ENCODE measurements around the gene CRTAC1. TPM values are rescaled to one million over a fixed set of nuclear protein-coding genes. Genes with fewer than 3 reads are reported as not detected.

Gene CRTAC1
- total and polyA plus RNA-seq, 9 of the 15 experiments (the other 6 are each of a cell fraction or from before 2014, with no cell fraction given): not detected

DNA sequence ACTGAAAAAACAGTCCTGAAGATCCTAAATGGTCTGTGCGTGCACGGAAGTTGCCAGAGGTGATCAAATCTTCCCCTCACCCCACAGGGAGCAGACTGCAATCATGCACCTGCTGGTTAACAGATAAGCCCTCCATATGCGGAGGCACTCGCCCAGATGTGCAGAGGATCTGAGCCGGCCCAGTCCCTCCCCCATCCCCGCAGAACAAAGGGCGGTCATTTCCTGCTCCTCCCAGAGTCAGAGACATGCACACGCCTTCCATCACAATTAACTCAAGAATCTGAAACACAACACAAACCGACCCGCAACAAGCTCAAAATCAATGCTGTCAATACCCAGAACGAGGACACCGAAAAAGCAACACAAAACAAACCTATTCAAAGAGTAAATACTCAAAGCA is 24.2 kb downstream of the CRTAC1 start (continued):
- TF ChIP-seq ZNF707 (CRISPR knock-in tag; conservative IDR thresholded peaks at IDR 0.05): no peak
- TF ChIP-seq BRCA1 (IDR thresholded peaks at IDR 0.05): no peak
- TF ChIP-seq BRCA1 (CRISPR knock-in tag; IDR thresholded peaks at IDR 0.05): no peak
- TF ChIP-seq GTF2E2 (tag; IDR thresholded peaks at IDR 0.05): no peak
- TF ChIP-seq BRD9 (IDR thresholded peaks at IDR 0.05; ENCODE audit: low read depth, partially characterized antibody): no peak
- TF ChIP-seq RHOXF2B (CRISPR knock-in tag; conservative IDR thresholded peaks at IDR 0.05): no peak
- no peak for TF ChIP-seq ZNF24 (IDR thresholded peaks at IDR 0.05)
- TF ChIP-seq, protein P1, sequence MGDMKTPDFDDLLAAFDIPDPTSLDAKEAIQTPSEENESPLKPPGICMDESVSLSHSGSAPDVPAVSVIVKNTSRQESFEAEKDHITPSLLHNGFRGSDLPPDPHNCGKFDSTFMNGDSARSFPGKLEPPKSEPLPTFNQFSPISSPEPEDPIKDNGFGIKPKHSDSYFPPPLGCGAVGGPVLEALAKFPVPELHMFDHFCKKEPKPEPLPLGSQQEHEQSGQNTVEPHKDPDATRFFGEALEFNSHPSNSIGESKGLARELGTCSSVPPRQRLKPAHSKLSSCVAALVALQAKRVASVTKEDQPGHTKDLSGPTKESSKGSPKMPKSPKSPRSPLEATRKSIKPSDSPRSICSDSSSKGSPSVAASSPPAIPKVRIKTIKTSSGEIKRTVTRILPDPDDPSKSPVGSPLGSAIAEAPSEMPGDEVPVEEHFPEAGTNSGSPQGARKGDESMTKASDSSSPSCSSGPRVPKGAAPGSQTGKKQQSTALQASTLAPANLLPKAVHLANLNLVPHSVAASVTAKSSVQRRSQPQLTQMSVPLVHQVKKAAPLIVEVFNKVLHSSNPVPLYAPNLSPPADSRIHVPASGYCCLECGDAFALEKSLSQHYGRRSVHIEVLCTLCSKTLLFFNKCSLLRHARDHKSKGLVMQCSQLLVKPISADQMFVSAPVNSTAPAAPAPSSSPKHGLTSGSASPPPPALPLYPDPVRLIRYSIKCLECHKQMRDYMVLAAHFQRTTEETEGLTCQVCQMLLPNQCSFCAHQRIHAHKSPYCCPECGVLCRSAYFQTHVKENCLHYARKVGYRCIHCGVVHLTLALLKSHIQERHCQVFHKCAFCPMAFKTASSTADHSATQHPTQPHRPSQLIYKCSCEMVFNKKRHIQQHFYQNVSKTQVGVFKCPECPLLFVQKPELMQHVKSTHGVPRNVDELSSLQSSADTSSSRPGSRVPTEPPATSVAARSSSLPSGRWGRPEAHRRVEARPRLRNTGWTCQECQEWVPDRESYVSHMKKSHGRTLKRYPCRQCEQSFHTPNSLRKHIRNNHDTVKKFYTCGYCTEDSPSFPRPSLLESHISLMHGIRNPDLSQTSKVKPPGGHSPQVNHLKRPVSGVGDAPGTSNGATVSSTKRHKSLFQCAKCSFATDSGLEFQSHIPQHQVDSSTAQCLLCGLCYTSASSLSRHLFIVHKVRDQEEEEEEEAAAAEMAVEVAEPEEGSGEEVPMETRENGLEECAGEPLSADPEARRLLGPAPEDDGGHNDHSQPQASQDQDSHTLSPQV (IDR thresholded peaks at IDR 0.05): no peak
- TF ChIP-seq, protein P2, sequence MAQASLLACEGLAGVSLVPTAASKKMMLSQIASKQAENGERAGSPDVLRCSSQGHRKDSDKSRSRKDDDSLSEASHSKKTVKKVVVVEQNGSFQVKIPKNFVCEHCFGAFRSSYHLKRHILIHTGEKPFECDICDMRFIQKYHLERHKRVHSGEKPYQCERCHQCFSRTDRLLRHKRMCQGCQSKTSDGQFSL (CRISPR knock-in tag; IDR thresholded peaks at IDR 0.05): no peak
- TF ChIP-seq, protein P2 (tag; IDR thresholded peaks at IDR 0.05): no peak
- TF ChIP-seq, protein P3, sequence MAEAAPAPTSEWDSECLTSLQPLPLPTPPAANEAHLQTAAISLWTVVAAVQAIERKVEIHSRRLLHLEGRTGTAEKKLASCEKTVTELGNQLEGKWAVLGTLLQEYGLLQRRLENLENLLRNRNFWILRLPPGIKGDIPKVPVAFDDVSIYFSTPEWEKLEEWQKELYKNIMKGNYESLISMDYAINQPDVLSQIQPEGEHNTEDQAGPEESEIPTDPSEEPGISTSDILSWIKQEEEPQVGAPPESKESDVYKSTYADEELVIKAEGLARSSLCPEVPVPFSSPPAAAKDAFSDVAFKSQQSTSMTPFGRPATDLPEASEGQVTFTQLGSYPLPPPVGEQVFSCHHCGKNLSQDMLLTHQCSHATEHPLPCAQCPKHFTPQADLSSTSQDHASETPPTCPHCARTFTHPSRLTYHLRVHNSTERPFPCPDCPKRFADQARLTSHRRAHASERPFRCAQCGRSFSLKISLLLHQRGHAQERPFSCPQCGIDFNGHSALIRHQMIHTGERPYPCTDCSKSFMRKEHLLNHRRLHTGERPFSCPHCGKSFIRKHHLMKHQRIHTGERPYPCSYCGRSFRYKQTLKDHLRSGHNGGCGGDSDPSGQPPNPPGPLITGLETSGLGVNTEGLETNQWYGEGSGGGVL (CRISPR knock-in tag; IDR thresholded peaks at IDR 0.05): no peak
- TF ChIP-seq ELF1 (tag; IDR thresholded peaks at IDR 0.05): no peak
- no peak for TF ChIP-seq MTA3 (IDR thresholded peaks at IDR 0.05; ENCODE audit: borderline replicate concordance)
- no peak for TF ChIP-seq ETV6 (IDR thresholded peaks at IDR 0.05; ENCODE audit: borderline replicate concordance in 1 of 2, low read depth in 2 of 2, low read length in 1 of 2)
- TF ChIP-seq ETV6 (CRISPR knock-in tag; IDR thresholded peaks at IDR 0.05; ENCODE audit: borderline replicate concordance): no peak
- TF ChIP-seq MAFF (IDR thresholded peaks at IDR 0.05; ENCODE audit: low read length): no peak
- TF ChIP-seq RBM14 (IDR thresholded peaks at IDR 0.05; ENCODE audit: borderline replicate concordance, insufficient read depth, low read depth, low read length): no peak
- TF ChIP-seq ZNF589 (CRISPR knock-in tag; IDR thresholded peaks at IDR 0.05; ENCODE audit: low read depth): 0 out of 2 replicates have a peak, but pooled peaks have one; percentile 41
- TF ChIP-seq GATA2 (CRISPR knock-in tag; IDR thresholded peaks at IDR 0.05): no peak
- TF ChIP-seq CBX8 (IDR thresholded peaks at IDR 0.05; ENCODE audit: borderline replicate concordance, extremely low read depth, low read depth, low read length, poor library complexity, severe bottlenecking): no peak
- no peak for TF ChIP-seq ZKSCAN8 (CRISPR knock-in tag; IDR thresholded peaks at IDR 0.05)
- TF ChIP-seq, protein P4, sequence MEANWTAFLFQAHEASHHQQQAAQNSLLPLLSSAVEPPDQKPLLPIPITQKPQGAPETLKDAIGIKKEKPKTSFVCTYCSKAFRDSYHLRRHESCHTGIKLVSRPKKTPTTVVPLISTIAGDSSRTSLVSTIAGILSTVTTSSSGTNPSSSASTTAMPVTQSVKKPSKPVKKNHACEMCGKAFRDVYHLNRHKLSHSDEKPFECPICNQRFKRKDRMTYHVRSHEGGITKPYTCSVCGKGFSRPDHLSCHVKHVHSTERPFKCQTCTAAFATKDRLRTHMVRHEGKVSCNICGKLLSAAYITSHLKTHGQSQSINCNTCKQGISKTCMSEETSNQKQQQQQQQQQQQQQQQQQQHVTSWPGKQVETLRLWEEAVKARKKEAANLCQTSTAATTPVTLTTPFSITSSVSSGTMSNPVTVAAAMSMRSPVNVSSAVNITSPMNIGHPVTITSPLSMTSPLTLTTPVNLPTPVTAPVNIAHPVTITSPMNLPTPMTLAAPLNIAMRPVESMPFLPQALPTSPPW (CRISPR knock-in tag; IDR thresholded peaks at IDR 0.05): peak; percentile 39; the same call in 1 of the 2 replicates
